ENCODE data around the gene ABCB1.

GRCh38 chr7:87530126-87530525 is 70.6 kb downstream of the ABCB1 start:
- TF ChIP-seq EZH2 (IDR thresholded peaks at IDR 0.05; ENCODE audit: borderline replicate concordance, low read length) = no peak
- TF ChIP-seq, protein P1, sequence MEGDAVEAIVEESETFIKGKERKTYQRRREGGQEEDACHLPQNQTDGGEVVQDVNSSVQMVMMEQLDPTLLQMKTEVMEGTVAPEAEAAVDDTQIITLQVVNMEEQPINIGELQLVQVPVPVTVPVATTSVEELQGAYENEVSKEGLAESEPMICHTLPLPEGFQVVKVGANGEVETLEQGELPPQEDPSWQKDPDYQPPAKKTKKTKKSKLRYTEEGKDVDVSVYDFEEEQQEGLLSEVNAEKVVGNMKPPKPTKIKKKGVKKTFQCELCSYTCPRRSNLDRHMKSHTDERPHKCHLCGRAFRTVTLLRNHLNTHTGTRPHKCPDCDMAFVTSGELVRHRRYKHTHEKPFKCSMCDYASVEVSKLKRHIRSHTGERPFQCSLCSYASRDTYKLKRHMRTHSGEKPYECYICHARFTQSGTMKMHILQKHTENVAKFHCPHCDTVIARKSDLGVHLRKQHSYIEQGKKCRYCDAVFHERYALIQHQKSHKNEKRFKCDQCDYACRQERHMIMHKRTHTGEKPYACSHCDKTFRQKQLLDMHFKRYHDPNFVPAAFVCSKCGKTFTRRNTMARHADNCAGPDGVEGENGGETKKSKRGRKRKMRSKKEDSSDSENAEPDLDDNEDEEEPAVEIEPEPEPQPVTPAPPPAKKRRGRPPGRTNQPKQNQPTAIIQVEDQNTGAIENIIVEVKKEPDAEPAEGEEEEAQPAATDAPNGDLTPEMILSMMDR (IDR thresholded peaks at IDR 0.05; ENCODE audit: low read length) = no peak
